ENCODE data around the gene PLCZ1.
"Not testable (repeated sequence)": the region's sequence is repeated elsewhere in the genome, so short reads cannot be mapped to it uniquely, and the experiment has no call there.

DNA sequence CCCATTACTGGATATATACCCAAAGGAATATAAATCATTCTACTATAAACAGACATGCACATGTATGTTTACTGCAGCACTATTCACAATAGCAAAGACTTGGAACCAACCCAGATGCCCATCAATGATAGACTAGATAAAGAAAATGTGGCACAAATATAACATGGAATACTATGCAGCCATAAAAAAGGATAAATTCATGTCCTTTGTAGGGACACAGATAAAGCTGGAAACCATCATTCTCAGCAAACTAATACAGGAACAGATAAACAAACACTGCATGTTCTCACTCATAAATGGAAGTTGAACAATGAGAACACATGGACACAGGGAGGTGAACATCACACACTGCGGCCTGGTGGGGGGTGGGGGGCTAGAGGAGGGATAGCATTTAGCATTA is 28.7 kb upstream of the PLCZ1 start:
- TF ChIP-seq, protein P1, sequence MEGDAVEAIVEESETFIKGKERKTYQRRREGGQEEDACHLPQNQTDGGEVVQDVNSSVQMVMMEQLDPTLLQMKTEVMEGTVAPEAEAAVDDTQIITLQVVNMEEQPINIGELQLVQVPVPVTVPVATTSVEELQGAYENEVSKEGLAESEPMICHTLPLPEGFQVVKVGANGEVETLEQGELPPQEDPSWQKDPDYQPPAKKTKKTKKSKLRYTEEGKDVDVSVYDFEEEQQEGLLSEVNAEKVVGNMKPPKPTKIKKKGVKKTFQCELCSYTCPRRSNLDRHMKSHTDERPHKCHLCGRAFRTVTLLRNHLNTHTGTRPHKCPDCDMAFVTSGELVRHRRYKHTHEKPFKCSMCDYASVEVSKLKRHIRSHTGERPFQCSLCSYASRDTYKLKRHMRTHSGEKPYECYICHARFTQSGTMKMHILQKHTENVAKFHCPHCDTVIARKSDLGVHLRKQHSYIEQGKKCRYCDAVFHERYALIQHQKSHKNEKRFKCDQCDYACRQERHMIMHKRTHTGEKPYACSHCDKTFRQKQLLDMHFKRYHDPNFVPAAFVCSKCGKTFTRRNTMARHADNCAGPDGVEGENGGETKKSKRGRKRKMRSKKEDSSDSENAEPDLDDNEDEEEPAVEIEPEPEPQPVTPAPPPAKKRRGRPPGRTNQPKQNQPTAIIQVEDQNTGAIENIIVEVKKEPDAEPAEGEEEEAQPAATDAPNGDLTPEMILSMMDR (IDR thresholded peaks at IDR 0.05; ENCODE audit: extremely low read depth in 1 of 2, insufficient read depth in 1 of 2, low read depth in 1 of 2, low read length in 2 of 2), result not testable (repeated sequence)
- not testable (repeated sequence) for TF ChIP-seq GATA2 (IDR thresholded peaks at IDR 0.05; ENCODE audit: insufficient read depth, insufficient read length, low read depth, low read length); POLR2A (IDR thresholded peaks at IDR 0.05; ENCODE audit: low read depth, low read length); EZH2 (IDR thresholded peaks at IDR 0.05; ENCODE audit: borderline replicate concordance, low read depth, low read length, severe bottlenecking); MYC (IDR thresholded peaks at IDR 0.05; ENCODE audit: low read depth, low read length); JUN (IDR thresholded peaks at IDR 0.05; ENCODE audit: borderline replicate concordance, insufficient read depth, insufficient read length, low read depth); POLR2AphosphoS5 (IDR thresholded peaks at IDR 0.05; ENCODE audit: insufficient read depth, low read depth, low read length); FOS (IDR thresholded peaks at IDR 0.05; ENCODE audit: borderline replicate concordance, insufficient read depth, low read length)
- TF ChIP-seq, protein P2, sequence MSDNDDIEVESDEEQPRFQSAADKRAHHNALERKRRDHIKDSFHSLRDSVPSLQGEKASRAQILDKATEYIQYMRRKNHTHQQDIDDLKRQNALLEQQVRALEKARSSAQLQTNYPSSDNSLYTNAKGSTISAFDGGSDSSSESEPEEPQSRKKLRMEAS (IDR thresholded peaks at IDR 0.05; ENCODE audit: insufficient read depth, insufficient read length), result not testable (repeated sequence)
